K562 (cell line): Measurements from ENCODE around the gene HPSE2. TPM values are rescaled to one million over a fixed set of nuclear protein-coding genes. Genes with fewer than 3 reads are reported as not detected.

Experiments used
- ATAC-seq: fragments of 200-7000 bp; cut with Tn5 transposase; 3 replicates; pipeline ENCODE4 v1.9.1; 2020; ENCODE audit warnings: moderate library complexity
- BruUV-seq: library from RNA; stranded (reverse); fragments of 400-500 nt; replicated peaks from 2 replicates; lab custom pipeline; 2021; lab: Mats Ljungman, UMichigan
- CTCF ChIA-PET: fragments of 300-600 bp; formaldehyde crosslinking; extraction: SDS; loops from one replicate; lab custom pipeline; 2021; ENCODE audit warnings: low intra/inter-chr PET ratio; lab: Yijun Ruan, JAX
- POLR2A ChIA-PET: fragments of 300-600, 350-650 bp; sonication (Branson Sonifier 250); formaldehyde crosslinking; extraction: SDS; loops from one replicate; lab custom pipeline; 2021; ENCODE audit warnings: antibody characterized with exemption, inconsistent platforms; lab: Yijun Ruan, JAX
- DNase-seq, 4 experiments: peaks; one replicate each; pipeline versions ENCODE4 v3.0.0 to v3.0.0-alpha.2; 2011 to 2018; ENCODE audit warnings: low spot score in 3 of 4, mixed read lengths in 3 of 4; ENCODE audit errors: extremely low read depth in 1 of 4
- FAIRE-seq: peaks from 2 replicates; lab custom pipeline; 2011; peaks lifted over from hg19 to GRCh38; lab: Jason Lieb, UNC
- H2AFZ ChIP-seq: 2 replicates; pipeline ENCODE4 v1.6.0; 2011; ENCODE audit warnings: low read depth, low read length, control low read depth, inconsistent platforms
- H3K27ac ChIP-seq: fragments of 200-600 bp; 3 replicates; pipeline ENCODE4 v1.8.0; 2011; ENCODE audit warnings: low read depth, mild to moderate bottlenecking, control low read depth, inconsistent platforms, low read length, moderate library complexity, mixed read lengths; ENCODE audit errors: extremely low read depth
- H3K27me3 ChIP-seq, 2 experiments: fragments of 300-600 bp in 1 of 2; 2 replicates in 1 of 2; 3 replicates in 1 of 2; pipeline versions ENCODE4 v1.6.0 to v1.8.0; 2011; ENCODE audit warnings: inconsistent platforms in 2 of 2, low read length in 2 of 2, mild to moderate bottlenecking in 1 of 2, mixed read lengths in 1 of 2, moderate library complexity in 1 of 2; ENCODE audit not compliant: control insufficient read depth in 2 of 2, insufficient read depth in 2 of 2
- H3K36me3 ChIP-seq: fragments of 300-600 bp; 3 replicates; pipeline ENCODE4 v1.8.0; 2011; ENCODE audit warnings: mild to moderate bottlenecking, low read length, inconsistent platforms; ENCODE audit not compliant: control insufficient read depth, insufficient read depth
- H3K4me1 ChIP-seq, 2 experiments: fragments of 200-600 bp in 1 of 2; replicated peaks in 1 of 2; 2 replicates in 1 of 2; 3 replicates in 1 of 2; pipeline versions ENCODE4 v1.5.1 to v1.8.0; 2011; ENCODE audit warnings: inconsistent platforms in 2 of 2, low read length in 2 of 2, mild to moderate bottlenecking in 1 of 2, mixed read lengths in 1 of 2, moderate library complexity in 1 of 2; ENCODE audit not compliant: control insufficient read depth in 2 of 2, insufficient read depth in 2 of 2
- H3K4me2 ChIP-seq: 2 replicates; pipeline ENCODE4 v1.6.1; 2011; ENCODE audit warnings: low read length, control low read depth, inconsistent platforms, mixed read lengths; ENCODE audit not compliant: insufficient read depth
- H3K4me3 ChIP-seq: fragments of 200-600 bp; sonication (generic), shearing (Covaris generic); 2 replicates; pipeline ENCODE4 v1.5.1; 2016; ENCODE audit warnings: control low read depth, inconsistent platforms
- H3K79me2 ChIP-seq: fragments of 200-600 bp; 3 replicates; pipeline ENCODE4 v1.8.0; 2011; ENCODE audit warnings: low read length, inconsistent platforms; ENCODE audit not compliant: control insufficient read depth, insufficient read depth
- H3K9ac ChIP-seq, 2 experiments: 2 replicates each; pipeline versions ENCODE4 v1.6.0 to v1.6.1; 2011; ENCODE audit warnings: low read depth in 2 of 2, low read length in 2 of 2, control low read depth in 1 of 2, inconsistent platforms in 1 of 2, mild to moderate bottlenecking in 1 of 2, mixed read lengths in 1 of 2; ENCODE audit not compliant: insufficient read depth in 1 of 2
- H3K9me1 ChIP-seq: one replicate; pipeline ENCODE4 v1.6.0; 2011; ENCODE audit warnings: inconsistent platforms, mild to moderate bottlenecking, low read length, moderate library complexity; ENCODE audit not compliant: control insufficient read depth, insufficient read depth
- H3K9me3 ChIP-seq: replicated peaks from 2 replicates; pipeline ENCODE4 v1.5.1; 2011; ENCODE audit warnings: low read depth, low read length, inconsistent platforms; ENCODE audit not compliant: control insufficient read depth, insufficient read depth
- H4K20me1 ChIP-seq: replicated peaks from 2 replicates; pipeline ENCODE4 v1.6.1; 2011; ENCODE audit warnings: low read length, inconsistent platforms, mixed read lengths; ENCODE audit not compliant: control insufficient read depth, insufficient read depth
- ARID2 ChIP-seq: fragments of 450-650 bp; IDR thresholded peaks from 2 replicates; pipeline ENCODE4 v1.6.1; 2017; ENCODE audit warnings: antibody characterized with exemption, mild to moderate bottlenecking
- COPS2 ChIP-seq: fragments of 450-650 bp; conservative IDR thresholded peaks from 2 replicates; pipeline ENCODE4 v1.6.1; 2016; ENCODE audit warnings: mild to moderate bottlenecking, moderate library complexity
- FOXM1 ChIP-seq, 2 experiments: fragments of 450-650 bp in 1 of 2; sonication (generic) in 1 of 2; formaldehyde crosslinking in 1 of 2; IDR thresholded peaks; 2 replicates each; pipeline versions ENCODE4 v1.6.1 to v1.9.0; 2017 to 2022; ENCODE audit warnings: low read depth in 2 of 2, mild to moderate bottlenecking in 2 of 2, missing genetic modification reagents in 1 of 2, moderate library complexity in 1 of 2
- GTF2F1 ChIP-seq: IDR thresholded peaks from 2 replicates; pipeline ENCODE4 v1.6.1; 2011; ENCODE audit warnings: low read depth, low read length, improper control_type of control experiment
- HMG20B ChIP-seq: fragments of 250-450 bp; sonication (Bioruptor Pico); IDR thresholded peaks from 2 replicates; pipeline ENCODE4 v1.5.0; 2021; ENCODE audit warnings: mild to moderate bottlenecking
- KDM5B ChIP-seq: fragments of 200-600 bp; sonication (generic); IDR thresholded peaks from 2 replicates; pipeline ENCODE4 v1.6.1; 2012; ENCODE audit warnings: low read depth, mild to moderate bottlenecking, moderate library complexity, low read length, control low read depth, inconsistent platforms; ENCODE audit not compliant: insufficient replicate concordance
- MBD2 ChIP-seq: sonication (generic); IDR thresholded peaks from 2 replicates; pipeline ENCODE4 v1.6.1; 2016; ENCODE audit warnings: low read depth, borderline replicate concordance
- ZNF75A ChIP-seq: fragments of 450-650 bp; formaldehyde crosslinking; IDR thresholded peaks from 2 replicates; pipeline ENCODE4 v1.4.0; 2020; ENCODE audit warnings: mild to moderate bottlenecking
- WGBS: fragments of 100-300 bp; shearing (Covaris generic); methylation state at CpG from one replicate; pipeline ENCODE4 v1.1.6; 2016; ENCODE audit warnings: low coverage, mixed read lengths; ENCODE audit not compliant: insufficient coverage; ENCODE audit errors: missing lambda C conversion rate; 5-methylcytosine and 5-hydroxymethylcytosine counted together
- in situ Hi-C: fragments of 300-500 bp; cut with MboI; formaldehyde crosslinking; loops from 4 replicates; pipeline ENCODE4 v1.15.0; 2018; ENCODE audit warnings: inconsistent platforms, mixed read lengths
- intact Hi-C: fragments of 100-400 bp; cut with micrococcal nuclease; formaldehyde crosslinking; loops from 2 replicates; pipeline ENCODE4 v1.14.2; 2022
- polyA plus RNA-seq, 8 experiments: library from polyadenylated mRNA; depleted of rRNA in 4 of 8; stranded (reverse) in 5 of 8; unstranded in 3 of 8; fragments of >200 nt; fragmentation: Nextera tagmentation in 2 of 8; fragmentation: Illumina TruSeq in 1 of 8; extraction: Ambion mirVana in 2 of 8; extraction: Trizol in 1 of 8; gene quantifications; 2 replicates each; pipeline versions ENCODE4 v1.2.1 to v1.2.3, GENCODE V29; 2011 to 2014; ENCODE audit warnings: inconsistent platforms in 1 of 8, missing spikeins in 1 of 8
- total RNA-seq, 7 experiments: library from RNA; depleted of rRNA in 6 of 7; stranded (reverse); fragments of >200 nt in 6 of 7; fragmentation: Illumina TruSeq in 2 of 7; extraction: Trizol in 2 of 7; gene quantifications; 2 replicates each; pipeline versions ENCODE4 v1.2.1 to v1.2.3, GENCODE V29; 2011 to 2021; ENCODE audit warnings: low replicate concordance in 1 of 7

The HPSE2 gene
- total and polyA plus RNA-seq, 9 of the 15 experiments (the other 6 are each of a cell fraction or from before 2014, with no cell fraction given) = 0.03 to 0.10 (median 0.04) TPM; not detected in 2

GRCh38 chr10:98582363-98582762 is 653.3 kb downstream of the HPSE2 start:
- H3K4me1 ChIP-seq = no peaks in the 10 kb centered on the region
- intact Hi-C loops (no loop called here), in situ Hi-C loops (no loop called here)
- no peak for FAIRE-seq
- no peak overlapping the region for H2AFZ ChIP-seq
- no peak overlapping the region for H3K27ac ChIP-seq
- no peaks in the 10 kb centered on the region for H3K9me1 ChIP-seq
- ChIA-PET POLR2A (interaction anchor here (1.4 kb wide), 1 partner anchor 8 kb away, joined by 3 read pairs; no protein-coding TSS in a partner anchor), CTCF (no interaction called here)
- no peak for DNase-seq
- TF ChIP-seq ARID2 = no peak
- no peak for TF ChIP-seq FOXM1 (IDR thresholded peaks at IDR 0.05; ENCODE audit: low read depth)
- TF ChIP-seq FOXM1 (CRISPR knock-in tag; IDR thresholded peaks at IDR 0.05; ENCODE audit: low read depth) = no peak
- TF ChIP-seq COPS2 = no peak
- TF ChIP-seq KDM5B = no peak
- TF ChIP-seq GTF2F1 = no peak
- no peak for TF ChIP-seq HMG20B (CRISPR knock-in tag)
- no peak for TF ChIP-seq MBD2
- no peak for TF ChIP-seq ZNF75A
- no peak overlapping the region for H3K9ac ChIP-seq
- no peak for ATAC-seq
- WGBS = 0% methylated on average over 2 of the region's 2 CpGs
- no peaks in the 10 kb centered on the region for H3K36me3 ChIP-seq
- no peaks in the 10 kb centered on the region for H3K9me3 ChIP-seq
- no peak overlapping the region for H3K4me2 ChIP-seq
- BruUV-seq = no TSS peak
- no peaks in the 10 kb centered on the region for H4K20me1 ChIP-seq
- no peaks in the 10 kb centered on the region for H3K79me2 ChIP-seq
- no peak overlapping the region for H3K4me3 ChIP-seq
- H3K27me3 ChIP-seq = no peaks in the 10 kb centered on the region
